PC-3 (cell line): ENCODE measurements around the gene SSBP2. TPM values are rescaled to one million over a fixed set of nuclear protein-coding genes. Genes with fewer than 3 reads are reported as not detected.

Experiments used
- ATAC-seq: fragments of 200-7000 bp; cut with Tn5 transposase; 2 replicates; pipeline ENCODE4 v1.9.1; 2020; ENCODE audit warnings: mild to moderate bottlenecking, moderate library complexity
- BruUV-seq: library from RNA; stranded (reverse); fragments of 400-500 nt; replicated peaks from 2 replicates; lab custom pipeline; 2021; lab: Mats Ljungman, UMichigan
- CTCF ChIA-PET: fragments of 300-600 bp; sonication (Branson Sonifier 250); formaldehyde crosslinking; loops from one replicate; lab custom pipeline; 2022; ENCODE audit warnings: antibody characterized with exemption; lab: Charles Lee
- POLR2A ChIA-PET: fragments of 300-600 bp; sonication (Branson Sonifier 250); formaldehyde crosslinking; loops from one replicate; lab custom pipeline; 2022; ENCODE audit warnings: antibody characterized with exemption; ENCODE audit not compliant: unreplicated experiment; lab: Charles Lee
- DNase-seq: peaks from one replicate; pipeline ENCODE4 v3.0.0-alpha.2; 2015
- H2AFZ ChIP-seq: fragments of 300-600 bp; sonication (generic); 2 replicates; pipeline ENCODE4 v1.6.0; 2016; ENCODE audit warnings: antibody characterized with exemption, low read length
- H3F3A ChIP-seq: fragments of 300-600 bp; sonication (generic); one replicate; pipeline ENCODE4 v1.6.0; 2017; ENCODE audit warnings: antibody characterized with exemption, low read length, control low read depth, mild to moderate bottlenecking; ENCODE audit not compliant: unreplicated experiment
- H3K27ac ChIP-seq: fragments of 300-600 bp; sonication (generic); 2 replicates; pipeline ENCODE4 v1.5.1; 2016; ENCODE audit warnings: mild to moderate bottlenecking, low read length
- H3K27me3 ChIP-seq: fragments of 300-600 bp; sonication (generic); 2 replicates; pipeline ENCODE4 v1.6.1; 2016; ENCODE audit warnings: low read length, mixed read lengths
- H3K36me3 ChIP-seq: fragments of 300-600 bp; sonication (generic); 2 replicates; pipeline ENCODE4 v1.6.1; 2016; ENCODE audit warnings: low read depth, mixed run types, low read length, mixed read lengths
- H3K4me1 ChIP-seq: fragments of 300-600 bp; sonication (generic); 2 replicates; pipeline ENCODE4 v1.5.1; 2016; ENCODE audit warnings: low read length; ENCODE audit not compliant: insufficient read depth
- H3K4me2 ChIP-seq: fragments of 300-600 bp; sonication (generic); 2 replicates; pipeline ENCODE4 v1.6.0; 2016; ENCODE audit warnings: low read length
- H3K4me3 ChIP-seq: fragments of 300-600 bp; sonication (generic); 2 replicates; pipeline ENCODE4 v1.5.1; 2016; ENCODE audit warnings: mild to moderate bottlenecking, low read length, mixed read lengths
- H3K79me2 ChIP-seq: fragments of 300-600 bp; sonication (generic); 2 replicates; pipeline ENCODE4 v1.6.1; 2017; ENCODE audit warnings: low read length, mixed read lengths
- H3K9ac ChIP-seq: fragments of 300-600 bp; sonication (generic); 2 replicates; pipeline ENCODE4 v1.6.0; 2016; ENCODE audit warnings: mild to moderate bottlenecking, low read length
- H3K9me2 ChIP-seq: fragments of 300-600 bp; sonication (generic); replicated peaks from 2 replicates; pipeline ENCODE4 v1.6.1; 2016; ENCODE audit warnings: mixed run types, low read length, mixed read lengths
- H3K9me3 ChIP-seq: fragments of 300-600 bp; sonication (generic); 2 replicates; pipeline ENCODE4 v1.6.1; 2016; ENCODE audit warnings: low read length, mixed read lengths
- H4K20me1 ChIP-seq: fragments of 300-600 bp; sonication (generic); 2 replicates; pipeline ENCODE4 v1.6.1; 2016; ENCODE audit warnings: low read length, mixed read lengths
- CTCF ChIP-seq: fragments of 300-600 bp; sonication (generic); conservative IDR thresholded peaks from 2 replicates; pipeline ENCODE4 v1.5.1; 2017; ENCODE audit warnings: antibody characterized with exemption, low read depth, mild to moderate bottlenecking, low read length
- EZH2 ChIP-seq: fragments of 300-600 bp; sonication (generic); IDR thresholded peaks from one replicate; pipeline ENCODE4 v1.6.1; 2017; ENCODE audit warnings: antibody characterized with exemption, mild to moderate bottlenecking, low read length; ENCODE audit not compliant: unreplicated experiment
- EZH2phosphoT487 ChIP-seq: fragments of 300-600 bp; sonication (generic); IDR thresholded peaks from 2 replicates; pipeline ENCODE4 v1.6.1; 2018; ENCODE audit warnings: mild to moderate bottlenecking, antibody characterized with exemption, low read length, borderline replicate concordance
- intact Hi-C: fragments of 100-400 bp; cut with micrococcal nuclease; formaldehyde crosslinking; loops from 2 replicates; pipeline ENCODE4 v1.9.0; 2023
- total RNA-seq: library from RNA; depleted of rRNA; stranded (reverse); fragments of >200 nt; gene quantifications from 2 replicates; pipeline ENCODE4 v1.2.3, GENCODE V29; 2014

SSBP2 gene
- total RNA-seq, 1 experiment from 2014 or later = 5.8 TPM

GRCh38 chr5:81552852-81553566 is 197.9 kb downstream of the SSBP2 start:
- BruUV-seq = no TSS peak
- Histone ChIP-seq H3K4me1 (peaks cover 10% of the 10 kb centered on the region), H3K27me3 (no peaks in the 10 kb centered on the region), H3K9me3 (no peaks in the 10 kb centered on the region), H3K9me2 (no peaks in the 10 kb centered on the region), H3K79me2 (no peaks in the 10 kb centered on the region), H4K20me1 (no peaks in the 10 kb centered on the region), H3K4me2 (no peak overlapping the region), H3F3A (no peaks in the 10 kb centered on the region), H3K9ac (no peak overlapping the region), H3K36me3 (no peaks in the 10 kb centered on the region), H3K27ac (no peak overlapping the region), H3K4me3 (no peak overlapping the region), H2AFZ (no peak overlapping the region)
- DNase-seq (peak; percentile 6), ATAC-seq (0 out of 2 replicates have a peak, but pooled peaks have one; percentile 20)
- intact Hi-C loops = no loop called here
- TF ChIP-seq CTCF = no peak
- no peak for TF ChIP-seq EZH2
- no peak for TF ChIP-seq EZH2phosphoT487
- ChIA-PET CTCF (no interaction called here), POLR2A (interaction anchor here (0.8 kb wide), 1 partner anchor 41 kb away, joined by 4 read pairs; no protein-coding TSS in a partner anchor)

- CTCF ChIA-PET = no interaction called here
- ATAC-seq = no peak
- no peaks in the 10 kb centered on the region for H3K27me3 ChIP-seq
- no peaks in the 10 kb centered on the region for H4K20me1 ChIP-seq
- DNase-seq = no peak
- no peaks in the 10 kb centered on the region for H3K9me2 ChIP-seq
- H3K9me3 ChIP-seq = no peaks in the 10 kb centered on the region
- no peak overlapping the region for H2AFZ ChIP-seq
- no peaks in the 10 kb centered on the region for H3K79me2 ChIP-seq
- intact Hi-C loops = no loop called here
- no peaks in the 10 kb centered on the region for H3K36me3 ChIP-seq
- H3K4me1 ChIP-seq = peaks cover 10% of the 10 kb centered on the region
- BruUV-seq = no TSS peak
- POLR2A ChIA-PET = no interaction called here
- no peak overlapping the region for H3K9ac ChIP-seq
- H3K4me2 ChIP-seq = no peak overlapping the region
- H3K4me3 ChIP-seq = no peak overlapping the region
- H3F3A ChIP-seq = no peaks in the 10 kb centered on the region
- no peak overlapping the region for H3K27ac ChIP-seq
- TF ChIP-seq EZH2phosphoT487 (no peak), EZH2 (no peak), CTCF (no peak)
These were observed 201.8 kb downstream of the SSBP2 start for GRCh38 chr5:81549123-81549522.

GRCh38 chr5:81547001-81547400 is 203.9 kb downstream of the SSBP2 start:
- CTCF ChIA-PET = no interaction called here
- Histone ChIP-seq H3K79me2 (no peaks in the 10 kb centered on the region), H2AFZ (no peak overlapping the region), H3K9me2 (no peaks in the 10 kb centered on the region), H3K4me2 (no peak overlapping the region), H3K9me3 (no peaks in the 10 kb centered on the region), H3K9ac (no peak overlapping the region), H3K4me1 (no peaks in the 10 kb centered on the region), H3K27me3 (no peaks in the 10 kb centered on the region), H3K27ac (no peak overlapping the region), H3K36me3 (no peaks in the 10 kb centered on the region), H3K4me3 (no peak overlapping the region), H4K20me1 (no peaks in the 10 kb centered on the region), H3F3A (no peaks in the 10 kb centered on the region)
- ATAC-seq (no peak), DNase-seq (no peak)
- intact Hi-C loops = no loop called here
- no peak for TF ChIP-seq EZH2phosphoT487
- TF ChIP-seq EZH2 = no peak
- TF ChIP-seq CTCF = no peak
- POLR2A ChIA-PET = interaction anchor here (0.6 kb wide), 1 partner anchor 163 kb away, joined by 3 read pairs; no protein-coding TSS in a partner anchor
- BruUV-seq = no TSS peak
